CD4-positive, alpha-beta T cell treated with Interleukin-21 for 1 hour (primary cell): ENCODE data around the gene SBF1.
"Not testable (repeated sequence)": the region's sequence is repeated elsewhere in the genome, so short reads cannot be mapped to it uniquely, and the experiment has no call there.

Experiments used
- DNase-seq: peaks from one replicate; pipeline ENCODE4 v3.0.0-alpha.2; 2020

The SBF1 gene, protein sequence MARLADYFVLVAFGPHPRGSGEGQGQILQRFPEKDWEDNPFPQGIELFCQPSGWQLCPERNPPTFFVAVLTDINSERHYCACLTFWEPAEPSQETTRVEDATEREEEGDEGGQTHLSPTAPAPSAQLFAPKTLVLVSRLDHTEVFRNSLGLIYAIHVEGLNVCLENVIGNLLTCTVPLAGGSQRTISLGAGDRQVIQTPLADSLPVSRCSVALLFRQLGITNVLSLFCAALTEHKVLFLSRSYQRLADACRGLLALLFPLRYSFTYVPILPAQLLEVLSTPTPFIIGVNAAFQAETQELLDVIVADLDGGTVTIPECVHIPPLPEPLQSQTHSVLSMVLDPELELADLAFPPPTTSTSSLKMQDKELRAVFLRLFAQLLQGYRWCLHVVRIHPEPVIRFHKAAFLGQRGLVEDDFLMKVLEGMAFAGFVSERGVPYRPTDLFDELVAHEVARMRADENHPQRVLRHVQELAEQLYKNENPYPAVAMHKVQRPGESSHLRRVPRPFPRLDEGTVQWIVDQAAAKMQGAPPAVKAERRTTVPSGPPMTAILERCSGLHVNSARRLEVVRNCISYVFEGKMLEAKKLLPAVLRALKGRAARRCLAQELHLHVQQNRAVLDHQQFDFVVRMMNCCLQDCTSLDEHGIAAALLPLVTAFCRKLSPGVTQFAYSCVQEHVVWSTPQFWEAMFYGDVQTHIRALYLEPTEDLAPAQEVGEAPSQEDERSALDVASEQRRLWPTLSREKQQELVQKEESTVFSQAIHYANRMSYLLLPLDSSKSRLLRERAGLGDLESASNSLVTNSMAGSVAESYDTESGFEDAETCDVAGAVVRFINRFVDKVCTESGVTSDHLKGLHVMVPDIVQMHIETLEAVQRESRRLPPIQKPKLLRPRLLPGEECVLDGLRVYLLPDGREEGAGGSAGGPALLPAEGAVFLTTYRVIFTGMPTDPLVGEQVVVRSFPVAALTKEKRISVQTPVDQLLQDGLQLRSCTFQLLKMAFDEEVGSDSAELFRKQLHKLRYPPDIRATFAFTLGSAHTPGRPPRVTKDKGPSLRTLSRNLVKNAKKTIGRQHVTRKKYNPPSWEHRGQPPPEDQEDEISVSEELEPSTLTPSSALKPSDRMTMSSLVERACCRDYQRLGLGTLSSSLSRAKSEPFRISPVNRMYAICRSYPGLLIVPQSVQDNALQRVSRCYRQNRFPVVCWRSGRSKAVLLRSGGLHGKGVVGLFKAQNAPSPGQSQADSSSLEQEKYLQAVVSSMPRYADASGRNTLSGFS (N-terminal part only)

DNA sequence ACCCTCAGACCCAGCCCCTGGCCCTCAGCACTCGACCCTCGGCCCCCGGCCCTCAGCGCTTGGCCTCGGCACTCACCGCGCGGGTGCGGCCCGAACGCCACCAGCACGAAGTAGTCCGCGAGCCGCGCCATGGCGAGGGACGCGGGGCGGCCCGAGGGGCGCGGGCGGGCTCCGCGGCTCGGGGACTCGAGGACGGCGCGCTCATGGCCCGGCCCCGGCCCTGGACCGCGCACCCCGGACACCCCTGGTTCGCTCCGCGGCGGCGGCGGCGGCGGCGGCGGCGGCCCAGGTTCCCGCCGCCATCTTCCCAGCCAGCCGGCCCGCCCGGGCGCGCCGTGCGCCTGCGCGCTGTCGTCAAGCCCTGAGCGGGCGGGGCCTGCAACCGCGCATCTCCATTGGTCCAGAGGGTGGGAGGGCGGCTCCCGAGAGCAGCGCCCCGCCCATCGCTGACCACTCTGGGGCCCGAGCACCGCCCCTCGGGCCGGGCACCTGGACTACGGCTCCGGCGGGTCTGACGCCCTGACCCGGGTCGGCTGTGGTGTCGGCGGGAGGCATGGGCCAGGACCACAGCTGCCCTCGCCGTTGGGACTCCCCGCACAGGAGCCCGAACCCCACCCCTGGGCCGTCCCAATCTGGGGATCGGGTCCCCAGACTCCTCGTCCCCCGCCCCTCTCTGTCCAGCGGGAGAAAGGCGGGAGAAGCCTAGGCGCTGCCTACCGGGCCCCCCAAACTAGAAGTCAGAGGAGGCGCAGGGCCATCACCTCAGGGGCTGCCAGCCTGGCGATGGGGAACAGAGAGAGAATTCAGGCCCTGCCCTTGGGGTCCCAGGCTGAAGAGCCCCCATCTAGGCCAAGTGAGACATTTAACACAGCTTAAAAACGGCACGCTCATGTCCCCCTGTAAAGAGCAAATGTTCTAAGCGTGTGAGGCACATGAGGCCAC is at the start of gene SBF1:
Gene SBF1 (minus strand): TSS at position 326 of the 942 bp plus-strand sequence. CDS start 195 bp downstream, at position 131.
- DNase-seq = peak; percentile 89

DNA sequence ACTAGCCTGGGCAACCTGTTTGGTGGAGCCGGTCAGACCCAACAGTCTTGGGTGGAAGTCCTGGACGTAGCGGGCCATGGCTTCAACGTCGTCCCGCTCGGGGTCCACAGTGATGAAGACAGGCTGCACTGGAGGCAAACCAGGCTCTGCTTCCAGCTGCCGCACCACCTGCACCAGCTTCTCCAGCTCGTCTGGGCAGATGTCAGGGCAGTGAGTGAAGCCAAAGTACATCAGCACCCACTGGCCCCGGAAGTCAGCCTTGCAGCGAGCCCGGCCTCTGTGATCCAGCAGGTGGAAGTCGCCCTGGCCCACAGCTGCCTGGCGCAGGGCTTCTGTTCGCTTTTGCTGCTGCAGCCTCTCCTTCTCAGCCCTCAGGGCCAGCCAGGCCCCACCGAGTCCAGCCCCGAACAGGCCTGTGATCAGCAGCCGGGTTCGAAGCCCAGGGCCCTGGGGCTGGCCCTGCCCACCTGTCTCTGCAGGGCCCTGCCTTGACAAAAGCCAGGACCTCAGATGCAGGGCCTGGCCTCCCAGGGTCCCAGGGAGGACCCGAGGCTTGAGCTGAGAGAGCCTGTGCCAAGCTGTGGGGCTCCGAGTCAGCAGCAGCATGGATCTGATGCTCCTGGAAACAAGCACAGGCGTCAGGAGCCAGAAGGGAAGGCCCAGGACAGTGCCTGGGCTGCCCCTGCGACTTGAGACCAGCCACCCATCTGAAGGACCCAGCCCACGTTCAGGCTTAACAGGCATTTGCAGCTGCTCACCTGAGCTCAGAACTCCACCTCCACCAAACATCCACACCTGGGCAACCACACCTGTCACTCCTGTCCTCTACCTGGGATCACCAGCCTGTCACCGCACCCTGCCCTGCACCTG is 49.2 kb upstream of the SBF1 start:
- DNase-seq = no peak

DNA sequence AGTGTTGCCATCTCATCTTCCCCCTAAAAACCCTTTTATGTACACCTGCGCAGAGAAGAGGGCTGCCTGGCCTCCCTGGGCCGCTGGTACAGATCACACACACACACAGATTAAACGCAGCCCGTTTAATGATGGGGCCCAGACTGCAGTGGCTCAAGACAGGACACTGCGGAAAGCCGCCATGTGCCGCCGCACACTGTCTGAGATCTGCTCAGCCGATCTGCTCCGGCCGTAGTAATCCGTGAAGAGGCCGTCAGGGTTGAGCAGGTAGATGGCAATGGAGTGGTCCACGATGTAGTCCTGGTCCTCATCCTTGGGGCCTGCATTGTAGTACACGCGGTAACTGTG is 48.6 kb upstream of the SBF1 start:
- DNase-seq = no peak

DNA sequence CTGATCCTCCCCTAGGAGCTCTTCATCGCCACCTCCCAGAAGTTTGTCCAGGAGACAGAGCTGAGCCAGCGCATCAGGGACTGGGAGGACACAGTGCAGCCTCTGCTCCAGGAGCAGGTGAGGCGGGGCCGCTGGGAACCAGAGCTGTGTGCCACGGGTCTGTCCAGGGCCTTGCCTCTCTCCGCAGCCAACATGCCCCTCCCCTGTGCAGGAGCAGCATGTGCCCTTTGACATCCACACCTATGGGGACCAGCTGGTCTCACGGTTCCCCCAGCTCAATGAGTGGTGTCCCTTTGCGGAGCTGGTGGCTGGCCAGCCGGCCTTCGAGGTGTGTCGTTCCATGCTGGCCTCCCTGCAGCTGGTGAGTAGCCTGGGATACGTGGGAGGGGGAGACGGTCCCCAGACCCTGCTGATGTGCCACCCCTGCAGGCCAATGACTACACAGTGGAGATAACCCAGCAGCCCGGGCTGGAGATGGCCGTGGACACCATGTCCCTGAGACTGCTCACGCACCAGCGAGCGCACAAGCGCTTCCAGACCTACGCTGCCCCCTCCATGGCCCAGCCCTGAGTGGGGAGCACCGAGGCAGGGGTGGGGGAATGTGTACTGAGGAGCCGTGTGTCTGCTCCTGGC is 48.1 kb upstream of the SBF1 start:
- no peak for DNase-seq

DNA sequence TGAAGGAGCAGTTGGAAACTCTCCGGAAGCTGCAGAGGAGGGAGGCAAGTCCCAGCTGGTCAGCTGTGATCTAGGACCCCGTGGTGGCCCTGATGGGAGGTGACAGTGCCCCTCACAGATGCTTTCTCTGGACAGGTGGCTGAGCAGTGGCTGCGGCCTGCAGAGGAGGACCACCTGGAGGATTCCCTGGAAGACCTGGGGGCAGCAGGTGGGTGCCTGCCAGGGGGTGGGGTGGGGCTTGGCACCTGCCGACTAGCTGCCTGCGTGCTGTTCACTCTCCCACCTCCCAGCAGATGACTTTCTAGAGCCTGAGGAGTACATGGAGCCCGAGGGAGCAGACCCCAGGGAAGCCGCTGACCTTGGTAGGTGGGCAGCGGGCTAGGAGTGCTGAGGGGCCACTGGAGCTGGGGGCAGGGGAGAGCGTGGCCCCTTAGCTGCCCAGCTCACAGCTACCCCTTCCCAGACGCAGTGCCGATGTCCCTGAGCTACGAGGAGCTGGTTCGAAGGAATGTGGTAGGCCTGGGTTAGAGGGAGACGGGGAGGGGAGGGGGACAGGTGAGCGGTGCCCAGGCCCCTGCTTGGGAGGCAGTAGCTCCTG is 47.5 kb upstream of the SBF1 start:
- no peak for DNase-seq

DNA sequence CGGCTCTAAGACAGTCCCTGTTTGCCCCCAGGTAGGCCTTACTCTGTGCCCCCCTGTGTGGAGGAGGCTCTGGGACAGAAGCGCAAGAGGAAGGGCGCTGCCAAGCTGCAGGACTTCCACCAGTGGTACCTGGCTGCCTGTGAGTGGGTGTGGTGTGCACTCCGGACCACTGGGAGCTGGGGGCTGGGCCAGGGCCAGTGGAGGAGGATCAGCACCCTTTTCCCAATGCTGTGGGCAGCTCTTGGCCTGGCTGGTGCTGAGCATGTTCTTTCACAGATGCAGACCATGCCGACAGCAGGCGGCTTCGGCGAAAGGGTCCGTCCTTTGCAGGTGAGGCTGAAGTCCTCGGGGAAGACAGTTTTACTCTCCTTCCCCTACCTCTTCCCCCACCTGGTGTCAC is 46.9 kb upstream of the SBF1 start:
- DNase-seq = no peak

DNA sequence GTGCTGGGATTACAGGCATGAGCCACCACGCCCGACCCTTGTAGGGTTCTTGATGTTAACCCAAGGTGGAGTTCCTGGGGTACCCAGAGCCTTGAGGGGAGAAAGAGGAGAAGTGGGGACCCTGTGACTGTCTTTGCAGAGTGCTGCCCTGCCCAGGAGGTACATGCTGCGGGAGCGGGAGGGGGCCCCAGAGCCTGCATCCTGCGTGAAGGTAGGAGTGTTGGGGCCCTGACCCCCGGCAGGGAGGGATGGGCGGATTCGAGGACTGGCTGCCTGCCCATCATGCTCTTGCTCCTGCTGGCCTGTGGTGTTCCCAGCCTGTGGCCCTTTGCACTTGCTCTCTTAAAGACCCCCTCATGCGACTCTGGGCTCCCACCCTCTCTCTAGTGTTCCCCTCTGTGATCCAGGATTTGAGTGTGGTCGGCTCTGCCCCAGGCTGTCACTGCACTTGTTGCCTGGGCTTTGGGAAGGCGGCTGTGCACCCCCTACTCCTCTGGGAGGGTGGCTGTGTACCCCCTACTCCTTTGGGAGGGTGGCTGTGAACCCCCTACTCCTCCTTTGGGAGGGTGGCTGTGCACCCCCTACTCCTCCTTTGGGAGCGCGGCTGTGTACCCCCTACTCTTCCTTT is 46.1 kb upstream of the SBF1 start:
- no peak for DNase-seq

DNA sequence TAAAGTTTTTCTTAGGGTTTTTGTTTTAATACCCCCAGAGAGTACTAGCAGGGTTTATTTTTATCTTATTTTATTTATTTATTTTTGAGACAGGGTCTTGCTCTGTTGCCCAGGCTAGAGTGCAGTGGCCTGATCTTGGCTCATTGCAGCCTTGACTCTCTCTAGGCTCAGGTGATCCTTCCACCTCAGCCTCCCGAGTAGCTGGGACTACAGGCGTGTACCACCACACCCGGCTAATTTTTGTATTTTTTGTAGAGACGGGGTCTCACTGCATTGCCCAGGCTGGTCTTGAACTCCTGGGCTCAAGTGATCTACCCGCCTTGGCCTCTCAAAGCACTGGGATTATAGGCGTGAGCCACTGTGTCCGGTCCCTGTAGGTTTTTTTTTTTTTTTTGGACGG is 45.3 kb upstream of the SBF1 start:
- DNase-seq = not testable (repeated sequence)

DNA sequence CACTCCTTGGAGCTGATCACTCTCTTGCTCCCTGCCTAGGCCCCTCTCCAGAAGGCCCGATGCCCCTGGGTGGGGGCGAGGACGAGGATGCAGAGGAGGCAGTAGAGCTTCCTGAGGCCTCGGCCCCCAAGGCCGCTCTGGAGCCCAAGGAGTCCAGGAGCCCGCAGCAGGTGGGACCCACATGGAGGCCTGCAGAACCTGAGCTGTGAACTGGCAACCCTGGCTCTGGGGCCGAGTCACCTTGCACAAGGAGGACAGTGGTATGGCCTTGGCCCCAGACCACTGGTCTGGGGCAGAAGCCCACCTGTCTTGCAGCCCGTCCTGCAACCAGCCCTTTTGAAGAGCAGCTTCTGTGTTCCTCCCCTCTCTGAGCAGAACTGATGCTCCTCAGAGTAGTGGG is 44.3 kb upstream of the SBF1 start:
- no peak for DNase-seq

DNA sequence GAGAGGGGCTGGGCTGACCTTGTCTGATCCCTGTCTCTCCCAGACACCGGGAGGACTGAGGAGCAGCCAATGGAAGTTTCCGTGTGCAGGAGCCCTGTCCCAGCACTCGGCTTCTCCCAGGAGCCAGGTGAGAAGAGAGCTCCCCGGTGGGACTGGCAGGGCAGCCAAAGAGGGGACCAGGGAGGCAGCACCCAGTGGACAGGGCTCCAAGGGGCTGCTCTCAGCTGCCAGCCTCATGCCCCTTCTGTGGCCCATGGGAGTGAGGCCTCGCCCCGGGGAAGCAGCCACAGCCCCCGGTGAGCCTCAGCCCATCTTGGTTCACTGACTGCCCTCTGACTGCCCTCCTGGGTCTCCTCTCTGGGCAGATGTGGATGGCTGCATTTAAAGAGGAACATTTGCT is 43.8 kb upstream of the SBF1 start:
- DNase-seq = no peak

DNA sequence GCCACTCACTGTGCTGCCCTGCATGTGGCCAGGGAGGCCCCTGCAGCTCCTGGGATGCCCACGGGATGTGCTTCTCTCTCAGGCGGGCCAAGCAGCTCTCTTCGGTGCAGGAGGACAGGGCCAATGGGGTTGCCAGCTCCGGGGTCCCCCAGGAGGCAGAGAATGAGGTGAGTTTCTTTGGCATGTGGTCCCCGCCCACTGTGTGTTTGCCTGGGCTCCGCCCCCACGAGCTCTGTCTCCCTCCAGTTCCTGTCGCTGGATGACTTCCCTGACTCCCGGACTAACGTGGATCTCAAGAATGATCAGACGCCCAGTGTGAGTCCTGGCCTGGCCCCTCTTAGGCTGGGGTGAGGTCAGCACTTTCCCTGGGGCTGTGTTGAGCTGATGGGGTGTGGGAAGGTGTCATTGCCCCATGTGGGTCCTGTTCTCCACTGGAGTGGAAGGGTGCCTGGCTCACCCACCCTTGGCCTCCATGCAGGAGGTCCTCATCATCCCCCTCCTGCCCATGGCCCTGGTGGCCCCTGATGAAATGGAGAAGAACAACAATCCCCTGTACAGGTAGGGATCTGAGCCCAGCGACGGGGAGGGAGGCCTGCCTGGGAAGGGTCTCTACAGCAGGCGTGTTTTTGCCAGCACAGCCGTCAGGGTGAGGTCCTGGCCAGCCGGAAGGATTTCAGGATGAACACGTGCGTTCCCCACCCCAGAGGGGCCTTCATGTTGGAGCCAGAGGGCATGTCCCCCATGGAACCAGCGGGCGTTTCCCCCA is 42.8 kb upstream of the SBF1 start:
- no peak for DNase-seq

DNA sequence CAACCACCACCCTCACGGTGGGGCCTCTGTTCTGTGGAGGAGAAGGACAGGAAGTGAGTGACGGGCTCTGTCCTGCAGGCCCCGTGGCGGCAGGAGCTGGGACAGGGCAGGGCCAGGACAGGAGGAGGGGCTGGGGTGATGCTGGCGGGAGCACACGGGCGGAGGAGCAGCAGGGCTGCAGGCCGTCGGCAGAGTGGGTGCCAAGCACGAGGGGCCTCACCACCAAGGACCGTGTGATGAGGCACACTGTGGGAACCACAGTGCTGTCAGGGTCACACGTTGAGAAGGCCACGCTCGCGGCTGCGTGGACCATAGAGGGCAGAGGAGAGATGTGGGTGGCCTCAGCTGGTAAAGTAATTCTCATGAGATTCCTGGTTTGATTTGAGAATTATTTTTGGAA is 42.1 kb upstream of the SBF1 start:
- DNase-seq = no peak

DNA sequence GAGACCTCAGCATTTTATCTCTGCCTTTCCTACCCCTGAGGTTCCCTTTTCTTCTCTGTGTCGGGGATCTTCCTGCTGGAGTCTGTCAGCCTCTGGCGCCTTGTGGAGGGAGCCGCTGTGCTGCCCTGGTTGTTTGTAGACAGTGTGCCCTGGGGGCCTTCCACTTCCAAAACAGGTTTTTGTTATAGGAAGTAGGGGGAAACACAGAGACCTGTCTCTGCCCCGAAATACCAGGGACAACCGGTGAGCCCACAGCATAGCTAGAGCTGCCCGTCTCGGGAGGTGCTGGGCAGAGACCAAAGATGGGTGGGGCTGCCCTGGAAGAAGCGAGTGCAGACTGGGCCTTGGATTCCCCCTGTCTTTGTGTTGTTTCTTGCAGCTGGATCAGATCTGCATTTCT is 41.2 kb upstream of the SBF1 start:
- no peak for DNase-seq

DNA sequence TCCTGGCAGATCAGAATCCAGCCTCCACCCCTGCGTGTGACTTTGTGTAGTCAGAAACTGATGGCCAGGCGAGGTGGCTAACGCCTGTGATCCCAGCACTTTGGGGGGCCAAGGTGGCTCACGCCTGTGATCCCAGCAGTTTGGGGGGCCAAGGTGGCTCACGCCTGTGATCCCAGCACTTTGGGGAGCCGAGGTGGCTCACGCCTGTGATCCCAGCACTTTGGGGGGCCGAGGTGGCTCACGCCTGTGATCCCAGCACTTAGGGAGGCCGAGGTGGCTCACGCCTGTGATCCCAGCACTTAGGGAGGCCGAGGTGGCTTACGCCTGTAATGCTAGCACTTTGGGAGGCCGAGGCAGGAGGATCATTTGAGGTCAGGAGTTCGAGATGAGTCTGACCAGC is 38.3 kb upstream of the SBF1 start:
- DNase-seq = no peak

DNA sequence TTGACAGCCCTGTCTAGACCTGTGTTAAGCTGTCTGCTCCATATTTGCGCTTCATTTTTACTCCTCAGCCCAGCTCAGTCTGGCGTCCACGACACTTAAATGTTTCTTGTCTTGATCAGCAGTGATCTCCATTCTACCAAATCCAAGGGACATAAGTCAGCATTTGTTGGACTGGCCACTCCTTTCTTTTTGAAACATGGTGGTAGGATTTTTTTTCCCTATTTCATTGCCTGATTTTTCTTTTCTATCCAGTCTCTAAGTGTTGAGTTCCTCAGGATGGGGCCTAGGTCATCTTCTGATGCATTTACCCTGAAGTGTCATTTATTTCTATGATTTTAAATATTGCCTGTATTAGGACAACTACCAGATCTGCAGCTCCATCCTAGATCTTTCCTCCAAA is 34.1 kb upstream of the SBF1 start:
- DNase-seq = no peak

DNA sequence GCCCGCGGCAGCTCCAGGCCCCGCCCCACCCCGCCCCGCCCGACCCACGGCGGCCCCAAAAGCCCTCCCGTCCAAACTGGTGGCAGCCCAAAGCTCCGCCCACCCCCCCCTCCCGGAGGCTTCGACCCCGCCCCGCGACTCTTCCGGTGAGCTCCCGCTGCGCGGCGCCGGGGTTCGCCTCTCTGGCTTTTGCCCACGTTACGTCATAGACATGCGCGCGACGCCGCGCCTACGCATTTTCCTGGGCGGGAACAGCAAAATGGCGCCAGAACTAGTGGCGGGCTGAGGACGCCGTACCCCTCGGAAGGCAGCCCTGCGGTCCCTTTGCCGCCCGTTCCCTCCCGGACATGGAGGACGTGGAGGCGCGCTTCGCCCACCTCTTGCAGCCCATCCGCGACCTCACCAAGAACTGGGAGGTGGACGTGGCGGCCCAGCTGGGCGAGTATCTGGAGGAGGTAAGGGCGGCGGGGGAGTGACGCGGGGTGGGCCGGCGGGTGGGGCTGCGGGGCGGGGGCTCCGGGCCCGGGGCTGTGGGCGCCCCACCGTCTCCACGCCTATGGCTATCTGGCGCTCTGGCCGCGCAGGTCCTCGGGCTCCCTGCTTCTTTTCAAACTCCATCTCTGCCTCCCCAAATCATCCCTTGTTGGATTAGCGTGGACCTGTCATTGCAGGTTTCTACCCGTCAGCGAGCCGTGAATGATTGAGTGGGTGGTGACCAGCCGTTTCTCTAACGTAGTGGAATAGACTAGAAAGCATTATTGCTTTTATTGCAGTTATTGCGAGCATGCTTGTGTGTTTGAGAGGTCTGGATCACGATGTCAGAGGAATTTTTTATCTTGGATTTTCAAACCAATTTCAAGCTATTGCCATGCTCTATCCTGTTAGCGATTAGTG is 33.4 kb upstream of the SBF1 start, which contains the start of gene NCAPH2:
Gene NCAPH2 (plus strand): TSS at position 234 of the 894 bp plus-strand sequence. CDS start 114 bp downstream, at position 348.
- DNase-seq = peak; percentile 97

DNA sequence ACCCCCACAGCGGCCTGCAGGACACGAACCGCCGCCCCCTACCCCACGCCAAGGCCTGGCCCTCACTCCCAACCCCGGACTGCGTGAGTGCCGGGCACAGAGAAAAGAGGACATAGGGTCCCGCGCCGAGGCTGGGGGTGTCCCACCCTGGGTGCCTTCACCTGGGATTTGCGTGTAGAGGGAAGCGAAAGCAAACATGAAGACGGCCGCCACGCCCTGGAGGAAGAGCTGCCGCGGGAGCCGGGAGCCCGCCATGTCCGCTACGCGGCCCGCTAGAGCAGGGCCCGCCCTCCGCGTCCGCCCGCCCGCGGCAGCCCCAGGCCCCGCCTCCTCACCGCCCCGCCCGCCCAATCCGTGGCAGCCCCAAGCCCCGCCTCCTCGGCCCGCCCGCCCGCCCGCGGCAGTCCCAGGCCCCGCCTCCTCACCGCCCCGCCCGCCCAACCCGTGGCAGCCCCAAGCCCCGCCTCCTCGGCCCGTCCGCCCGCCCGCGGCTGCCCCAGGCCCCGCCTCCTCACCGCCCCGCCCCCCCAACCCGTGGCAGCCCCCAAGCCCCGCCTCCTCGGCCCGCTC is 32.7 kb upstream of the SBF1 start, which contains the start of gene LMF2:
Gene LMF2 (minus strand): TSS at position 282 of the 570 bp plus-strand sequence. CDS start 27 bp downstream, at position 255.
- peak; percentile 94 for DNase-seq
